HepG2 (cell line): ENCODE measurements around the gene LMBRD2. TPM values are rescaled to one million over a fixed set of nuclear protein-coding genes. Genes with fewer than 3 reads are reported as not detected.
A peak's percentile ranks its signal among the peaks of the same experiment; 100 is the strongest.

Source experiments
- AGO2 ChIP-seq: fragments of 200-400 bp; formaldehyde crosslinking; optimal IDR thresholded peaks from 2 replicates; pipeline ENCODE3; 2017; ENCODE audit warnings: mild to moderate bottlenecking, low read depth, low read length, moderate library complexity
- ARNT ChIP-seq: fragments of 450-650 bp; IDR thresholded peaks from 2 replicates; pipeline ENCODE4 v1.6.1; 2017
- CHCHD3 ChIP-seq: sonication (generic); formaldehyde crosslinking; IDR thresholded peaks from 2 replicates; pipeline ENCODE4 v1.8.0; 2022; ENCODE audit warnings: mild to moderate bottlenecking, missing genetic modification reagents, moderate library complexity
- E2F5 ChIP-seq: sonication (generic); formaldehyde crosslinking; conservative IDR thresholded peaks from 2 replicates; pipeline ENCODE4 v1.4.0; 2020; ENCODE audit warnings: missing genetic modification reagents
- GLI4 ChIP-seq: sonication (generic); formaldehyde crosslinking; IDR thresholded peaks from 2 replicates; pipeline ENCODE4 v1.5.1; 2020; ENCODE audit warnings: missing genetic modification reagents, mild to moderate bottlenecking, moderate library complexity, borderline replicate concordance
- KMT2B ChIP-seq: IDR thresholded peaks from 2 replicates; pipeline ENCODE4 v1.6.1; 2016; ENCODE audit warnings: missing genetic modification reagents, missing compliant biosample characterization
- ONECUT2 ChIP-seq: sonication (generic); formaldehyde crosslinking; IDR thresholded peaks from 2 replicates; pipeline ENCODE4 v1.4.0; 2020; ENCODE audit warnings: missing genetic modification reagents
- SIN3A ChIP-seq: IDR thresholded peaks from 2 replicates; pipeline ENCODE4 v1.6.1; 2011; ENCODE audit warnings: low read depth, mild to moderate bottlenecking, control low read depth, low read length, borderline replicate concordance
- SP1 ChIP-seq, 2 experiments: fragments of 450-650 bp in 1 of 2; sonication (generic) in 1 of 2; formaldehyde crosslinking in 1 of 2; IDR thresholded peaks; 2 replicates each; pipeline versions ENCODE4 v1.4.0 to v1.6.1; 2016 to 2020; ENCODE audit warnings: missing genetic modification reagents in 1 of 2
- TBX3 ChIP-seq: fragments of 450-650 bp; IDR thresholded peaks from 2 replicates; pipeline ENCODE4 v1.6.1; 2017; ENCODE audit warnings: antibody characterized with exemption, mild to moderate bottlenecking, inconsistent platforms, borderline replicate concordance
- THAP8 ChIP-seq: sonication (generic); formaldehyde crosslinking; IDR thresholded peaks from 2 replicates; pipeline ENCODE4 v1.5.1; 2020; ENCODE audit warnings: missing genetic modification reagents, mild to moderate bottlenecking, borderline replicate concordance
- U2AF1 ChIP-seq: fragments of 200-400 bp; formaldehyde crosslinking; optimal IDR thresholded peaks from 2 replicates; pipeline ENCODE3; 2017; ENCODE audit warnings: mild to moderate bottlenecking, low read depth, low read length
- WIZ ChIP-seq: sonication (generic); formaldehyde crosslinking; IDR thresholded peaks from 2 replicates; pipeline ENCODE4 v1.5.1; 2020; ENCODE audit warnings: mild to moderate bottlenecking, missing genetic modification reagents
- ZBTB7B ChIP-seq: sonication (generic); formaldehyde crosslinking; IDR thresholded peaks from 2 replicates; pipeline ENCODE4 v1.4.0; 2020; ENCODE audit warnings: missing genetic modification reagents
- ZBTB8A ChIP-seq: sonication (generic); formaldehyde crosslinking; IDR thresholded peaks from 2 replicates; pipeline ENCODE4 v1.4.0; 2020; ENCODE audit warnings: mild to moderate bottlenecking, low read depth, missing genetic modification reagents, borderline replicate concordance
- ZKSCAN8 ChIP-seq: IDR thresholded peaks from 2 replicates; pipeline ENCODE4 v1.6.1; 2016; ENCODE audit warnings: borderline replicate concordance, missing genetic modification reagents, missing compliant biosample characterization
- ZMAT5 ChIP-seq: sonication (generic); formaldehyde crosslinking; IDR thresholded peaks from 2 replicates; pipeline ENCODE4 v1.5.0; 2020; ENCODE audit warnings: mild to moderate bottlenecking, low read depth, missing genetic modification reagents, borderline replicate concordance
- ZNF274 ChIP-seq: sonication (generic); formaldehyde crosslinking; IDR thresholded peaks from 2 replicates; pipeline ENCODE4 v1.5.1; 2020; ENCODE audit warnings: mild to moderate bottlenecking, missing genetic modification reagents
- ZNF335 ChIP-seq: sonication (generic); formaldehyde crosslinking; IDR thresholded peaks from 2 replicates; pipeline ENCODE4 v1.4.0; 2020; ENCODE audit warnings: missing genetic modification reagents
- ZNF350 ChIP-seq: sonication (generic); formaldehyde crosslinking; IDR thresholded peaks from 2 replicates; pipeline ENCODE4 v1.4.0; 2020; ENCODE audit warnings: mild to moderate bottlenecking, low read depth, missing genetic modification reagents, borderline replicate concordance
- ZNF431 ChIP-seq: sonication (generic); formaldehyde crosslinking; IDR thresholded peaks from 2 replicates; pipeline ENCODE4 v1.9.0; 2022; ENCODE audit warnings: missing genetic modification reagents, low read depth, mild to moderate bottlenecking, borderline replicate concordance
- ZNF574 ChIP-seq: sonication (generic); formaldehyde crosslinking; IDR thresholded peaks from 2 replicates; pipeline ENCODE4 v1.4.0; 2020; ENCODE audit warnings: missing genetic modification reagents
- ZNF605 ChIP-seq: sonication (generic); formaldehyde crosslinking; IDR thresholded peaks from 2 replicates; pipeline ENCODE4 v1.8.0; 2022; ENCODE audit warnings: mild to moderate bottlenecking, missing genetic modification reagents
- ZNF839 ChIP-seq: sonication (generic); formaldehyde crosslinking; IDR thresholded peaks from 2 replicates; pipeline ENCODE4 v1.4.0; 2020; ENCODE audit warnings: missing genetic modification reagents, mild to moderate bottlenecking, borderline replicate concordance
- ZNF850 ChIP-seq: sonication (generic); formaldehyde crosslinking; conservative IDR thresholded peaks from 2 replicates; pipeline ENCODE4 v1.9.0; 2021; ENCODE audit warnings: mild to moderate bottlenecking, missing genetic modification reagents
- polyA plus RNA-seq, 8 experiments: library from polyadenylated mRNA; depleted of rRNA in 3 of 8; stranded (reverse) in 7 of 8; unstranded in 1 of 8; fragments of >200 nt; fragmentation: Illumina TruSeq in 4 of 8; extraction: Trizol in 4 of 8; gene quantifications; 2 replicates each; pipeline versions ENCODE4 v1.2.1 to v1.2.3, GENCODE V29; 2011 to 2016; ENCODE audit warnings: low read depth in 4 of 8, missing spikeins in 1 of 8, mixed read lengths in 1 of 8; ENCODE audit not compliant: insufficient read depth in 1 of 8
- total RNA-seq, 5 experiments: library from RNA; depleted of rRNA; stranded (reverse); fragments of >200 nt; fragmentation: Illumina TruSeq; extraction: Trizol; gene quantifications; 2 replicates each; pipeline ENCODE4 v1.2.3, GENCODE V29; 2016; ENCODE audit warnings: low read depth in 1 of 5
- TF ChIP-seq, protein P1 (sequence below): sonication (generic); formaldehyde crosslinking; IDR thresholded peaks from 2 replicates; pipeline ENCODE4 v1.5.0; 2020; ENCODE audit warnings: missing genetic modification reagents, mild to moderate bottlenecking, borderline replicate concordance

Gene LMBRD2
- total and polyA plus RNA-seq, 2 of the 13 experiments (the other 11 are each of a cell fraction or from before 2014, with no cell fraction given) = 2.0 to 4.7 TPM

- TF ChIP-seq ZNF350 (CRISPR knock-in tag) = no peak
- no peak for TF ChIP-seq WIZ (CRISPR knock-in tag)
- TF ChIP-seq ZBTB8A (CRISPR knock-in tag) = no peak
- no peak for TF ChIP-seq ZNF605 (CRISPR knock-in tag)
- TF ChIP-seq ZMAT5 (CRISPR knock-in tag) = no peak
- TF ChIP-seq ZNF274 (CRISPR knock-in tag) = no peak
- TF ChIP-seq ZNF574 (CRISPR knock-in tag) = no peak
- no peak for TF ChIP-seq SP1 (IDR thresholded peaks at IDR 0.05)
- TF ChIP-seq SP1 (CRISPR knock-in tag; IDR thresholded peaks at IDR 0.05) = no peak
- peak; percentile 87 for TF ChIP-seq TBX3
- no peak for TF ChIP-seq U2AF1
- no peak for TF ChIP-seq CHCHD3 (CRISPR knock-in tag)
- no peak for TF ChIP-seq E2F5 (CRISPR knock-in tag)
- TF ChIP-seq SIN3A = no peak
- TF ChIP-seq GLI4 (CRISPR knock-in tag) = no peak
- TF ChIP-seq KMT2B = no peak; the same call in 1 of the 2 replicates
- TF ChIP-seq, protein P1, sequence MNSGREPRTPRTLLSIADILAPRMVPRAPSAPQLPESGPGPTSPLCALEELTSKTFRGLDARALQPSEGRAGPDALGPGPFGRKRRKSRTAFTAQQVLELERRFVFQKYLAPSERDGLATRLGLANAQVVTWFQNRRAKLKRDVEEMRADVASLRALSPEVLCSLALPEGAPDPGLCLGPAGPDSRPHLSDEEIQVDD (CRISPR knock-in tag) = no peak
- peak; percentile 61 for TF ChIP-seq ZBTB7B (CRISPR knock-in tag)
- no peak for TF ChIP-seq THAP8
- TF ChIP-seq ARNT = no peak
- TF ChIP-seq ZNF850 = no peak
- TF ChIP-seq ZNF839 (CRISPR knock-in tag) = no peak
- peak; percentile 96 for TF ChIP-seq ONECUT2 (CRISPR knock-in tag)
- TF ChIP-seq AGO2 = no peak
- no peak for TF ChIP-seq ZKSCAN8 (CRISPR knock-in tag)
- TF ChIP-seq ZNF335 = no peak
- TF ChIP-seq ZNF431 = no peak; the same call in 1 of the 2 replicates
Measured at GRCh38 chr5:36180556-36181350, 29.1 kb upstream of the LMBRD2 start (continued).
